Neural cell (in vitro differentiated cells): ENCODE measurements around the gene ENG.

Experiments
- CTCF ChIP-seq: fragments of 450-650 bp; IDR thresholded peaks from 2 replicates; pipeline ENCODE4 v1.5.1; 2014; ENCODE audit warnings: antibody characterized with exemption, mild to moderate bottlenecking, moderate library complexity; ENCODE audit not compliant: poor library complexity, severe bottlenecking
- EP300 ChIP-seq: fragments of 450-650 bp; conservative IDR thresholded peaks from 2 replicates; pipeline ENCODE4 v1.6.1; 2014; ENCODE audit warnings: antibody characterized with exemption, mild to moderate bottlenecking, moderate library complexity; ENCODE audit not compliant: poor library complexity, severe bottlenecking
- EZH2 ChIP-seq: fragments of 200-600, 300-800 bp; shearing (Covaris generic), sonication (generic); IDR thresholded peaks from 2 replicates; pipeline ENCODE4 v1.6.1; 2014; ENCODE audit warnings: antibody characterized with exemption, low read length, borderline replicate concordance, mild to moderate bottlenecking; ENCODE audit not compliant: insufficient read depth, poor library complexity, severe bottlenecking
- MXI1 ChIP-seq: fragments of 450-650 bp; conservative IDR thresholded peaks from 2 replicates; pipeline ENCODE4 v1.6.1; 2014; ENCODE audit warnings: antibody characterized with exemption, mild to moderate bottlenecking; ENCODE audit not compliant: poor library complexity, severe bottlenecking
- POLR2AphosphoS5 ChIP-seq: IDR thresholded peaks from 2 replicates; pipeline ENCODE4 v1.6.1; 2012
- RAD21 ChIP-seq: fragments of 450-650 bp; conservative IDR thresholded peaks from 2 replicates; pipeline ENCODE4 v1.6.1; 2014; ENCODE audit warnings: antibody characterized with exemption, mild to moderate bottlenecking, moderate library complexity
- SMC3 ChIP-seq: fragments of 450-650 bp; conservative IDR thresholded peaks from 2 replicates; pipeline ENCODE4 v1.6.1; 2014; ENCODE audit warnings: antibody characterized with exemption, mild to moderate bottlenecking, moderate library complexity; ENCODE audit not compliant: poor library complexity
- TAF1 ChIP-seq: IDR thresholded peaks from 2 replicates; pipeline ENCODE4 v1.6.1; 2012; ENCODE audit warnings: low read depth
- TF ChIP-seq, protein P1 (sequence below): IDR thresholded peaks from 2 replicates; pipeline ENCODE4 v1.6.1; 2012; ENCODE audit warnings: borderline replicate concordance

GRCh38 chr9:127854960-127855359 is 502 bp upstream of the ENG start:
- TF ChIP-seq CTCF (no peak), EZH2 (no peak), POLR2AphosphoS5 (no peak), MXI1 (no peak), EP300 (no peak), SMC3 (no peak), TAF1 (no peak), RAD21 (no peak)
- TF ChIP-seq, protein P1, sequence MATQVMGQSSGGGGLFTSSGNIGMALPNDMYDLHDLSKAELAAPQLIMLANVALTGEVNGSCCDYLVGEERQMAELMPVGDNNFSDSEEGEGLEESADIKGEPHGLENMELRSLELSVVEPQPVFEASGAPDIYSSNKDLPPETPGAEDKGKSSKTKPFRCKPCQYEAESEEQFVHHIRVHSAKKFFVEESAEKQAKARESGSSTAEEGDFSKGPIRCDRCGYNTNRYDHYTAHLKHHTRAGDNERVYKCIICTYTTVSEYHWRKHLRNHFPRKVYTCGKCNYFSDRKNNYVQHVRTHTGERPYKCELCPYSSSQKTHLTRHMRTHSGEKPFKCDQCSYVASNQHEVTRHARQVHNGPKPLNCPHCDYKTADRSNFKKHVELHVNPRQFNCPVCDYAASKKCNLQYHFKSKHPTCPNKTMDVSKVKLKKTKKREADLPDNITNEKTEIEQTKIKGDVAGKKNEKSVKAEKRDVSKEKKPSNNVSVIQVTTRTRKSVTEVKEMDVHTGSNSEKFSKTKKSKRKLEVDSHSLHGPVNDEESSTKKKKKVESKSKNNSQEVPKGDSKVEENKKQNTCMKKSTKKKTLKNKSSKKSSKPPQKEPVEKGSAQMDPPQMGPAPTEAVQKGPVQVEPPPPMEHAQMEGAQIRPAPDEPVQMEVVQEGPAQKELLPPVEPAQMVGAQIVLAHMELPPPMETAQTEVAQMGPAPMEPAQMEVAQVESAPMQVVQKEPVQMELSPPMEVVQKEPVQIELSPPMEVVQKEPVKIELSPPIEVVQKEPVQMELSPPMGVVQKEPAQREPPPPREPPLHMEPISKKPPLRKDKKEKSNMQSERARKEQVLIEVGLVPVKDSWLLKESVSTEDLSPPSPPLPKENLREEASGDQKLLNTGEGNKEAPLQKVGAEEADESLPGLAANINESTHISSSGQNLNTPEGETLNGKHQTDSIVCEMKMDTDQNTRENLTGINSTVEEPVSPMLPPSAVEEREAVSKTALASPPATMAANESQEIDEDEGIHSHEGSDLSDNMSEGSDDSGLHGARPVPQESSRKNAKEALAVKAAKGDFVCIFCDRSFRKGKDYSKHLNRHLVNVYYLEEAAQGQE, result no peak
